SK-N-SH treated with all-trans-retinoic acid at 6 μM for 48 hours (cell line): ENCODE data around the gene ISOC2.

Experiments used
- ATAC-seq: fragments of 200-7000 bp; cut with Tn5 transposase; 3 replicates; pipeline ENCODE4 v1.9.1; 2020; ENCODE audit warnings: mild to moderate bottlenecking, moderate library complexity
- BACH2 ChIP-seq: fragments of 250-450 bp; sonication (Bioruptor Pico); IDR thresholded peaks from 2 replicates; pipeline ENCODE4 v1.9.0; 2021; ENCODE audit warnings: mild to moderate bottlenecking, borderline replicate concordance
- CSDC2 ChIP-seq: fragments of 250-450 bp; sonication (Bioruptor Pico); IDR thresholded peaks from 2 replicates; pipeline ENCODE4 v1.5.0; 2020; ENCODE audit warnings: mild to moderate bottlenecking, moderate library complexity
- ESRRG ChIP-seq: fragments of 250-450 bp; sonication (Bioruptor Pico); IDR thresholded peaks from 2 replicates; pipeline ENCODE4 v1.6.1; 2021; ENCODE audit warnings: mild to moderate bottlenecking
- GLIS3 ChIP-seq: fragments of 250-450 bp; sonication (Bioruptor Pico); IDR thresholded peaks from 2 replicates; pipeline ENCODE4 v1.5.0; 2020; ENCODE audit warnings: mild to moderate bottlenecking, moderate library complexity
- ISL1 ChIP-seq: fragments of 250-450 bp; sonication (Bioruptor Pico); IDR thresholded peaks from 2 replicates; pipeline ENCODE4 v2.1.2; 2022; ENCODE audit warnings: mild to moderate bottlenecking, moderate library complexity
- OSR1 ChIP-seq: fragments of 250-450 bp; sonication (Bioruptor Pico); IDR thresholded peaks from 2 replicates; pipeline ENCODE4 v1.8.0; 2022; ENCODE audit warnings: moderate library complexity, mild to moderate bottlenecking, inconsistent platforms
- POU6F1 ChIP-seq: fragments of 250-450 bp; sonication (Bioruptor Pico); IDR thresholded peaks from 2 replicates; pipeline ENCODE4 v1.8.0; 2021; ENCODE audit warnings: low read depth, mild to moderate bottlenecking, moderate library complexity, borderline replicate concordance
- PPARA ChIP-seq: fragments of 250-450 bp; sonication (Bioruptor Pico); IDR thresholded peaks from 2 replicates; pipeline ENCODE4 v1.5.0; 2020; ENCODE audit warnings: mild to moderate bottlenecking, borderline replicate concordance
- RARB ChIP-seq: fragments of 250-450 bp; sonication (Bioruptor Pico); IDR thresholded peaks from 2 replicates; pipeline ENCODE4 v1.8.0; 2021; ENCODE audit warnings: mild to moderate bottlenecking, moderate library complexity
- SNAI2 ChIP-seq: fragments of 250-450 bp; sonication (Bioruptor Pico); IDR thresholded peaks from 2 replicates; pipeline ENCODE4 v1.5.0; 2020; ENCODE audit warnings: mild to moderate bottlenecking, moderate library complexity
- TCF4 ChIP-seq: fragments of 250-450 bp; sonication (Bioruptor Pico); IDR thresholded peaks from 2 replicates; pipeline ENCODE4 v1.8.0; 2021; ENCODE audit warnings: mild to moderate bottlenecking, moderate library complexity, borderline replicate concordance
- TOX ChIP-seq: fragments of 250-450 bp; sonication (Bioruptor Pico); IDR thresholded peaks from 2 replicates; pipeline ENCODE4 v1.8.0; 2021; ENCODE audit warnings: mild to moderate bottlenecking, moderate library complexity, borderline replicate concordance
- TSHZ2 ChIP-seq: fragments of 250-450 bp; sonication (Bioruptor Pico); IDR thresholded peaks from 2 replicates; pipeline ENCODE4 v1.5.0; 2020; ENCODE audit warnings: mild to moderate bottlenecking, moderate library complexity
- ZC3H10 ChIP-seq: fragments of 250-450 bp; sonication (Bioruptor Pico); IDR thresholded peaks from 2 replicates; pipeline ENCODE4 v1.5.1; 2021; ENCODE audit warnings: mild to moderate bottlenecking, moderate library complexity
- ZFP3 ChIP-seq: fragments of 250-450 bp; sonication (Bioruptor Pico); IDR thresholded peaks from 2 replicates; pipeline ENCODE4 v1.5.0; 2020; ENCODE audit warnings: mild to moderate bottlenecking, moderate library complexity
- ZFP30 ChIP-seq: fragments of 450-650 bp; formaldehyde crosslinking; IDR thresholded peaks from 2 replicates; pipeline ENCODE4 v1.5.0; 2022; ENCODE audit warnings: mild to moderate bottlenecking, moderate library complexity
- ZNF565 ChIP-seq: fragments of 450-650 bp; formaldehyde crosslinking; conservative IDR thresholded peaks from 2 replicates; pipeline ENCODE4 v1.5.0; 2020; ENCODE audit warnings: low read depth, mild to moderate bottlenecking, moderate library complexity
- ZNF70 ChIP-seq: fragments of 450-650 bp; formaldehyde crosslinking; IDR thresholded peaks from 2 replicates; pipeline ENCODE4 v1.5.0; 2020; ENCODE audit warnings: mild to moderate bottlenecking, moderate library complexity
- ZNF8 ChIP-seq: fragments of 450-650 bp; formaldehyde crosslinking; IDR thresholded peaks from 2 replicates; pipeline ENCODE4 v1.5.0; 2020; ENCODE audit warnings: mild to moderate bottlenecking, moderate library complexity
- TF ChIP-seq, protein P1 (sequence below): fragments of 250-450 bp; sonication (Bioruptor Pico); IDR thresholded peaks from 2 replicates; pipeline ENCODE4 v1.8.0; 2020; ENCODE audit warnings: mild to moderate bottlenecking, moderate library complexity, borderline replicate concordance
- TF ChIP-seq, protein P2 (sequence below): fragments of 250-450 bp; sonication (Bioruptor Pico); IDR thresholded peaks from 2 replicates; pipeline ENCODE4 v1.5.1; 2020; ENCODE audit warnings: low read depth, mild to moderate bottlenecking, moderate library complexity

ISOC2 gene

DNA sequence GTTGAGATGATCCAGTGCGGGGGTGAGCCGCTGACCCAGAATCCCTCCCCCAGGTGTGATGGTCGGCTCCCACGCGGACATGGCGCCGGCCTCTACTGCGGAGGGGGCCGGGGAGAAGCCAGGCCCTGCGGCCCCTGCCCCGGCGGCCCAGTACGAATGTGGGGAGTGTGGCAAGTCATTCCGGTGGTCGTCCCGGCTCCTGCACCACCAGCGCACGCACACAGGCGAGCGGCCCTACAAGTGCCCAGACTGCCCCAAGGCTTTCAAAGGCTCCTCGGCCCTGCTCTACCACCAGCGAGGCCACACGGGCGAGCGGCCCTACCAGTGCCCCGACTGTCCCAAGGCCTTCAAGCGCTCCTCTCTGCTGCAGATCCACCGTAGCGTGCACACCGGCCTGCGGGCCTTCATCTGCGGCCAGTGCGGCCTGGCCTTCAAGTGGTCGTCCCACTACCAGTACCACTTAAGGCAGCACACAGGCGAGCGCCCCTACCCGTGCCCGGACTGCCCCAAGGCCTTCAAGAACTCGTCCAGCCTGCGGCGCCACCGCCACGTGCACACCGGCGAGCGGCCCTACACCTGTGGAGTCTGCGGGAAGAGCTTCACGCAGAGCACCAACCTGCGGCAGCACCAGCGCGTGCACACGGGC is 19.8 kb upstream of the ISOC2 start:
- no peak for ATAC-seq
- no peak for TF ChIP-seq CSDC2 (CRISPR knock-in tag)
- TF ChIP-seq TCF4 (CRISPR knock-in tag) = no peak
- no peak for TF ChIP-seq POU6F1 (CRISPR knock-in tag)
- TF ChIP-seq ESRRG (CRISPR knock-in tag) = no peak
- no peak for TF ChIP-seq ZFP3 (CRISPR knock-in tag)
- TF ChIP-seq ZNF8 (CRISPR knock-in tag) = no peak
- no peak for TF ChIP-seq OSR1 (CRISPR knock-in tag)
- no peak for TF ChIP-seq GLIS3 (CRISPR knock-in tag)
- TF ChIP-seq ZNF565 (CRISPR knock-in tag) = no peak
- TF ChIP-seq ZC3H10 (CRISPR knock-in tag) = no peak
- no peak for TF ChIP-seq SNAI2 (CRISPR knock-in tag)
- no peak for TF ChIP-seq ZFP30
- TF ChIP-seq, protein P1, sequence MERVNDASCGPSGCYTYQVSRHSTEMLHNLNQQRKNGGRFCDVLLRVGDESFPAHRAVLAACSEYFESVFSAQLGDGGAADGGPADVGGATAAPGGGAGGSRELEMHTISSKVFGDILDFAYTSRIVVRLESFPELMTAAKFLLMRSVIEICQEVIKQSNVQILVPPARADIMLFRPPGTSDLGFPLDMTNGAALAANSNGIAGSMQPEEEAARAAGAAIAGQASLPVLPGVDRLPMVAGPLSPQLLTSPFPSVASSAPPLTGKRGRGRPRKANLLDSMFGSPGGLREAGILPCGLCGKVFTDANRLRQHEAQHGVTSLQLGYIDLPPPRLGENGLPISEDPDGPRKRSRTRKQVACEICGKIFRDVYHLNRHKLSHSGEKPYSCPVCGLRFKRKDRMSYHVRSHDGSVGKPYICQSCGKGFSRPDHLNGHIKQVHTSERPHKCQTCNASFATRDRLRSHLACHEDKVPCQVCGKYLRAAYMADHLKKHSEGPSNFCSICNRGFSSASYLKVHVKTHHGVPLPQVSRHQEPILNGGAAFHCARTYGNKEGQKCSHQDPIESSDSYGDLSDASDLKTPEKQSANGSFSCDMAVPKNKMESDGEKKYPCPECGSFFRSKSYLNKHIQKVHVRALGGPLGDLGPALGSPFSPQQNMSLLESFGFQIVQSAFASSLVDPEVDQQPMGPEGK = no peak
- no peak for TF ChIP-seq ISL1 (CRISPR knock-in tag)
- TF ChIP-seq TSHZ2 (CRISPR knock-in tag) = no peak
- TF ChIP-seq TOX (CRISPR knock-in tag) = no peak
- TF ChIP-seq, all 23 proteins: peak for 0

DNA sequence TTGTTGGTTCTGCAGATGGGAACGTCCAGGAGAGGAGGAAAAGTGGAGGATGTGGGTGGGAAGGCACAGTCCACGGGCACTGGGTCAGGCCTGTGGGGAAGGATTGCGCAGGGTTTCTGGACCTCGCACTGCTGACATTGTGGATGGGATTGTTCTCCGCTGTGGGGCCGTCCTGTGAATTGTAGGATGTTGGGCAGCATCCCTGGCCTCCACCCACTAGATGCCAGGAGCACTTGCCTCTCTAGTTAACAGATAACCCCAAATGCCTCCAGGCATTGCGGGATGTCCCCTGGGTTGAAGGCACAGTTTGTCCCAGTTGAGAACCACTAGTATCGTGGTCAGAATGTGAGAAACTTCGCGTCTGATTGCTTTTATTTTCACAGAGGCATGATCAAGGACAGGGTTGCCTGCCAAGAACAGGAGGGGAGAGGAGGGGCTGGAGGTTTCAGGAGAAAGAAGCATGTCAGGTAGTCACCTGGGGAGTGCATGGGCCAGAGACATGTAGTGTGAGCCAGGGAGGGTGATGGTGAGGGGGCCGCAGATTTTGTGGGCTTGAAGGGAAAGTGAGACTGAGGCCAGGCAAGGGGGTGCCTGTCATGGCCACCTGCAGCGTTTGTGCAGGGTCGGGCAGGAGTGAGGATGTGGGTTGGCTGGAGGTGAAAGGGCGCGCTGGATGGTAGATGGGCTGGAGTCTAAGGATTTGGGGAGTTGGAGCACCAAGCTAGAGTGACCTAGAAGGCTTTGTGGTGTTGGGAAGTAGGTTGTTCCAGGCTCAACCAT is 18.2 kb upstream of the ISOC2 start:
- TF ChIP-seq OSR1 (CRISPR knock-in tag) (no peak), ISL1 (CRISPR knock-in tag) (no peak), PPARA (CRISPR knock-in tag) (no peak), POU6F1 (CRISPR knock-in tag) (no peak), ZNF70 (no peak), ZFP3 (CRISPR knock-in tag) (no peak), ZC3H10 (CRISPR knock-in tag) (no peak), RARB (CRISPR knock-in tag) (no peak), BACH2 (CRISPR knock-in tag) (no peak), TOX (CRISPR knock-in tag) (no peak)
- TF ChIP-seq, protein P2, sequence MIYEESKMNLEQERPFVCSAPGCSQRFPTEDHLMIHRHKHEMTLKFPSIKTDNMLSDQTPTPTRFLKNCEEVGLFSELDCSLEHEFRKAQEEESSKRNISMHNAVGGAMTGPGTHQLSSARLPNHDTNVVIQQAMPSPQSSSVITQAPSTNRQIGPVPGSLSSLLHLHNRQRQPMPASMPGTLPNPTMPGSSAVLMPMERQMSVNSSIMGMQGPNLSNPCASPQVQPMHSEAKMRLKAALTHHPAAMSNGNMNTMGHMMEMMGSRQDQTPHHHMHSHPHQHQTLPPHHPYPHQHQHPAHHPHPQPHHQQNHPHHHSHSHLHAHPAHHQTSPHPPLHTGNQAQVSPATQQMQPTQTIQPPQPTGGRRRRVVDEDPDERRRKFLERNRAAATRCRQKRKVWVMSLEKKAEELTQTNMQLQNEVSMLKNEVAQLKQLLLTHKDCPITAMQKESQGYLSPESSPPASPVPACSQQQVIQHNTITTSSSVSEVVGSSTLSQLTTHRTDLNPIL (CRISPR knock-in tag) = no peak
- TF ChIP-seq, all 23 proteins: peak for 0
- no peak for ATAC-seq
